CD4-positive, alpha-beta T cell treated with Interleukin-12 subunit alpha and Interleukin-12 subunit beta, for 1 hour (primary cell): ENCODE measurements around the gene STS.

Source experiments
- DNase-seq: peaks from one replicate; pipeline ENCODE4 v3.0.0-alpha.2; 2020

STS gene

DNA sequence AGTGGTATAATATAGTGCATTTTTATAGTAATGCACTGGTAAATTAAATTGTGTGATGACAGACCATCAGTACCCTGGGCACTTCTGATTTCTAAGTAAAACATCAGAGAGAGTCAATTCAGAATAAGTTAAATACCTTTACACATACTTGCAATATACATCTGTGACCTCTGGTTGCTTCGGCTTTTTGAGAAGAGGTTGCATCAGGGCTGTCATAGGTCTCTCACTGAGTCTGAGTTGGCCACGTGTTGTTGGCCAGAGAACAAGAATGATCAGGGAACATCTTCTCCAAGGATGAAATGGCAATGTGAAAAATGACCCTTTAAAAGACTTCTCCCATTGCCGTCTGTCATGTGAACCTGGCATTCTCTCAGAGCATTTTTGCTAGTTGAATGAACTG lies 37.3 kb downstream of the STS start:
- DNase-seq, result no peak

DNA sequence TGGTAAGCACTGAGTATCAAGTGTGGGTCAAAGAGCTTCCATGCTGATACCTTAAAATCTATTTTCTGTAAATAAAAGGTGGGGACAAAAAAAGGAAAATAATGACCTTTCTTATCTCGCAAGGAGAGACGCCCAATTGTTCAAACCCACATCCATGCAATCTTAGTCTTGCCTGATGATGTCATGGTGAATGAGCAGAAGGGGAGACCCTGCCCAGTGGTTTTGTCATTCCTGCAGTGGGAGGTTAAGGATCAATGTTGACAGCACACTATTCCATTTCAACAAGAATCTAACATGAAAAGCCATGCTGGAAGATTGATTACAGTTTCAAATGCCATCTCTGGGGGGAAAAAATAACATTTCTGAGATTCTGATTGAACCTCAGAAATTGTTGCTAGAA lies 41.2 kb downstream of the STS start:
- DNase-seq, result no peak

DNA sequence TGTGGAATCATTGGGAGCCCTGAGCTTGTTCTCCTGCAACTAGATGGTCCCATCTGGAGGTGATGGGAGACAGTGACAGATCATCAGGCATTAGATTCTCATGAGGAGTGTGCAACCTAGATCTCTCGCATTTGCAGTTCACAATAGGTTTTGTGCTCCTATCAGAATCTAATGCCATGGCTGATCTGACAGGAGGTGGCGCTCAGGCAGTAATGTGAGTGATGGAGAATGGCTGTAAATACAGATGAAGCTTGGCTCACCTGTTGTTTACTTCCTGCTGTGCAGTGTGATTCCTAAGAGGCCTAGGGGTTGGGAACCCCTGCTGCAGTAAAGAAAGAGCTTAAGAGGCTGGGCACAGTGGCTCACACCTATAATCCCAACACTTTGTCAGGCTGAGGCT lies 42.6 kb downstream of the STS start:
- no peak for DNase-seq

DNA sequence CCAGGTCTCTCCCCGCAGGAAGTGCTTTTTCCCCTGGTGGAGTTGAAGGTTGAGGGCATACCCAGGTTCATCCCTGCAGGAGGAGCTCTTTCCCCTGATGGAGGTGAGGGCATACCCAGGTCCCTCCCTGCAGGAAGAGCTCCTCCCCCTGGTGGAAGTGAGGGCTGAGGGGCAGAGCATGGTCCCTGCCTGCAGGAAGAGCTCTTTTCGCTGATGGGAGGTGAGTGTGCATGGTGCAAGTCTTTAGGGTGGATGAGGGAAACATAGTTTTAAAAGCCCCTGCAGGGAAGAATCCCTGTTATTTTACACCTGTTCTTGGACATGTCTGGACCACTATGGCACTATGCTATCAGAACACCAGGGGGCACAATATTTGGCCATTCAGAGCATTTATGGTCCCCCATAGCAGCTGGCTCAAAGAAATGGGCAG lies 44.2 kb downstream of the STS start:
- DNase-seq, result no peak

DNA sequence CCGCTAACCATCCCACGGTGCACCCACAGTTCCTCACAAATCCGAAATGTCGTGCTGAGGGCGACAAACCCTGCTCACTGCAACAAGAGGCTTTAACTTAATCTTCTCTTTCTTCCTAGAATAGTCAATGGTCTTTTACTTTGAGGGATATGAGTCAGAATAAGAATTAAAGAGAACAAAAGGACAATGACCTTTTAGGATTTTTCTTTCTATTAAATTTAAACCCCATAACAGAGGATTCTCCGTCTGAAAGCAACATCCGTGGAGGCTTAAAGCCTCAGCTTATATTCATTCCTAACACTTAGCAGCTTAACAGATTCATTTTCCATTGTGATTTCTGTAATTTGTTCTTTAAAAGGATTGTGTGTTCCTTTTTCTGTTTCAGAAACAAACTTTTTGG lies 45.4 kb downstream of the STS start:
- no peak for DNase-seq

DNA sequence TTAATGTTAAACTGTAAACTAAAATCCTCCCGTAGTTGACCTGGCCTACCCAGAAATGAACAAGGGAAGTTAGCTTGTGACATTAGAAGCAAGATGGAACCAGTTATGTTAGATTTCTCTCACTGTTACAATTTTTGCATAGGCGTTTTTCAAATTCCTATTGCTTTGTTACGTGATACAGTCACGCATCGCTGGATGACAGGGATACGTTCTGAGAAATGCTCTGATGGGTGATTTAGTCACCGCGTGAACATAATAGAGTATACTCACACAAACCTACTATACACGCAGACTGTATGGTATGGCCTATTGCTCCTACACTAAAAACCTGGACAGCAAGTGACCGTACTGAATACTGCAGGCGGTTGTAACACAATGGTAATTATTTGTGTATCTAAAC lies 47.1 kb downstream of the STS start:
- no peak for DNase-seq
